ENCODE results near the gene PCNX1.
A peak's percentile ranks its signal among the peaks of the same experiment; 100 is the strongest.

PCNX1 gene

GRCh38 chr14:71135911-71136310, 228.7 kb downstream of the PCNX1 start:
- FAIRE-seq (no peak), DNase-seq (ENCODE audit: insufficient read length, low spot score) (no peak)
- no peak for TF ChIP-seq CTCF (IDR thresholded peaks at IDR 0.05; ENCODE audit: insufficient read depth, missing control alignments)

GRCh38 chr14:71136386-71137060, 229.3 kb downstream of the PCNX1 start:
- DNase-seq (ENCODE audit: insufficient read length, low spot score), result no peak
- no peak for FAIRE-seq
- TF ChIP-seq CTCF (IDR thresholded peaks at IDR 0.05; ENCODE audit: insufficient read depth, missing control alignments), result no peak

- no peak for TF ChIP-seq CTCF (IDR thresholded peaks at IDR 0.05; ENCODE audit: insufficient read depth, missing control alignments)
- no peak for FAIRE-seq
- no peak for DNase-seq (ENCODE audit: insufficient read length, low spot score)
Measured at GRCh38 chr14:71137536-71138447, 230.5 kb downstream of the PCNX1 start.

GRCh38 chr14:71138448-71139293, 231.4 kb downstream of the PCNX1 start:
- no peak for FAIRE-seq
- peak; percentile 41 for DNase-seq (ENCODE audit: insufficient read length, low spot score)
- TF ChIP-seq CTCF (IDR thresholded peaks at IDR 0.05; ENCODE audit: insufficient read depth, missing control alignments), result peak; percentile 79

- no peak for TF ChIP-seq CTCF (IDR thresholded peaks at IDR 0.05; ENCODE audit: insufficient read depth, missing control alignments)
- FAIRE-seq (no peak), DNase-seq (ENCODE audit: insufficient read length, low spot score) (no peak)
Measured at GRCh38 chr14:71139294-71139946, 232.2 kb downstream of the PCNX1 start.

- TF ChIP-seq CTCF (IDR thresholded peaks at IDR 0.05; ENCODE audit: insufficient read depth, missing control alignments), result no peak
- DNase-seq (ENCODE audit: insufficient read length, low spot score) (no peak), FAIRE-seq (no peak)
Measured at GRCh38 chr14:71140157-71140556, 232.9 kb downstream of the PCNX1 start.
